Gastrocnemius medialis (tissue), 4 donors: Measurements from ENCODE around the gene MEIKIN. TPM values are rescaled to one million over a fixed set of nuclear protein-coding genes. Genes with fewer than 3 reads are reported as not detected.
A peak's percentile ranks its signal among the peaks of the same experiment; 100 is the strongest.

Source experiments
- ATAC-seq, 2 donors: fragments of 150-250 bp; one replicate each; pipeline ENCODE4 v1.9.1; 2016
- DNase-seq, 2 donors: peaks; one replicate each; pipeline ENCODE4 v3.0.0-alpha.2; 2019
- H3K27ac ChIP-seq, 4 donors: fragments of 200-600 bp; sonication (generic); 1 replicate in 1 of 4; 2 replicates in 3 of 4; pipeline ENCODE4 v1.5.1; 2016 to 2018; ENCODE audit warnings: mild to moderate bottlenecking in 2 of 4, moderate library complexity in 1 of 4
- H3K27me3 ChIP-seq, 3 donors: fragments of 200-600 bp; sonication (generic) in 2 of 3; 1 replicate in 1 of 3; 2 replicates in 2 of 3; pipeline versions ENCODE4 v1.5.1 to v1.6.0; 2016 to 2019; ENCODE audit warnings: mild to moderate bottlenecking in 1 of 3, moderate library complexity in 1 of 3
- H3K36me3 ChIP-seq, 2 donors: fragments of 200-600 bp; sonication (generic) in 1 of 2; one replicate each; pipeline ENCODE4 v1.5.1; 2017 to 2018
- H3K4me1 ChIP-seq, 2 donors: fragments of 200-600 bp; sonication (generic) in 1 of 2; one replicate each; pipeline ENCODE4 v1.5.1; 2016 to 2017; ENCODE audit warnings: mild to moderate bottlenecking in 2 of 2
- H3K4me3 ChIP-seq, 4 donors: fragments of 200-600 bp; sonication (generic) in 3 of 4; 1 replicate in 1 of 4; 2 replicates in 3 of 4; pipeline ENCODE4 v1.5.1; 2016 to 2019; ENCODE audit warnings: mild to moderate bottlenecking in 2 of 4
- H3K9me3 ChIP-seq, 3 donors: fragments of 200-600 bp; sonication (generic) in 2 of 3; 1 replicate in 1 of 3; 2 replicates in 2 of 3; pipeline ENCODE4 v1.5.1; 2016 to 2019
- POLR2A ChIP-seq, 2 donors: fragments of 450-650 bp; IDR thresholded peaks; one replicate each; pipeline ENCODE4 v1.6.1; 2017; ENCODE audit warnings: antibody characterized with exemption in 2 of 2, mild to moderate bottlenecking in 2 of 2, moderate library complexity in 2 of 2
- in situ Hi-C, 4 donors: fragments of 200-750 bp; cut with MboI; loops; one replicate each; pipeline versions ENCODE4 v1.15.0 to v1.8.0; 2017; ENCODE audit warnings: low sequenced_read_pairs in 4 of 4
- intact Hi-C: fragments of 100-400 bp; cut with DNase I; formaldehyde crosslinking; loops from one replicate; pipeline ENCODE4 v1.15.1; 2023; ENCODE audit warnings: low total_unique reads
- total RNA-seq, 4 donors: library from RNA; depleted of rRNA; stranded (reverse); fragments of >200 nt; gene quantifications; one replicate each; pipeline versions ENCODE4 v1.1.0 to v1.2.3, GENCODE V29; 2016
- TF ChIP-seq, protein P1 (sequence below), 5 experiments: fragments of 450-650 bp in 3 of 5; fragments of 200-600 bp in 2 of 5; sonication (generic) in 2 of 5; IDR thresholded peaks in 4 of 5; conservative IDR thresholded peaks in 1 of 5; 1 replicate in 4 of 5; 2 replicates in 1 of 5; pipeline ENCODE4 v1.5.1; 2016 to 2019; ENCODE audit warnings: antibody characterized with exemption in 5 of 5, mild to moderate bottlenecking in 3 of 5, moderate library complexity in 3 of 5

The MEIKIN gene
- total RNA-seq, 4 donors from 2014 or later: not detected

GRCh38 chr5:131758520-131758900 is 187.0 kb downstream of the MEIKIN start:
- in situ Hi-C loops: loop anchor here in 1 of 4 donors (25.0 kb wide), 1 partner anchor 596 kb away; the partner anchor contains the start of genes HINT1 and LYRM7
- Histone ChIP-seq H3K27ac (peak overlapping the region; percentile 79 to 88 (median 81)), H3K9me3 (no peaks in the 10 kb centered on the region), H3K36me3 (no peaks in the 10 kb centered on the region), H3K27me3 (no peaks in the 10 kb centered on the region), H3K4me1 (peaks cover 65 to 69% of the 10 kb centered on the region in 2 donors), H3K4me3 (peak overlapping the region in 3 of 4 donors; percentile 14 to 30 (median 17))
- intact Hi-C loops: no loop called here
- ATAC-seq: peak; percentile 84 to 92
- no peak for DNase-seq
- TF ChIP-seq POLR2A (IDR thresholded peaks at IDR 0.05): no peak
- TF ChIP-seq, protein P1, sequence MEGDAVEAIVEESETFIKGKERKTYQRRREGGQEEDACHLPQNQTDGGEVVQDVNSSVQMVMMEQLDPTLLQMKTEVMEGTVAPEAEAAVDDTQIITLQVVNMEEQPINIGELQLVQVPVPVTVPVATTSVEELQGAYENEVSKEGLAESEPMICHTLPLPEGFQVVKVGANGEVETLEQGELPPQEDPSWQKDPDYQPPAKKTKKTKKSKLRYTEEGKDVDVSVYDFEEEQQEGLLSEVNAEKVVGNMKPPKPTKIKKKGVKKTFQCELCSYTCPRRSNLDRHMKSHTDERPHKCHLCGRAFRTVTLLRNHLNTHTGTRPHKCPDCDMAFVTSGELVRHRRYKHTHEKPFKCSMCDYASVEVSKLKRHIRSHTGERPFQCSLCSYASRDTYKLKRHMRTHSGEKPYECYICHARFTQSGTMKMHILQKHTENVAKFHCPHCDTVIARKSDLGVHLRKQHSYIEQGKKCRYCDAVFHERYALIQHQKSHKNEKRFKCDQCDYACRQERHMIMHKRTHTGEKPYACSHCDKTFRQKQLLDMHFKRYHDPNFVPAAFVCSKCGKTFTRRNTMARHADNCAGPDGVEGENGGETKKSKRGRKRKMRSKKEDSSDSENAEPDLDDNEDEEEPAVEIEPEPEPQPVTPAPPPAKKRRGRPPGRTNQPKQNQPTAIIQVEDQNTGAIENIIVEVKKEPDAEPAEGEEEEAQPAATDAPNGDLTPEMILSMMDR (IDR thresholded peaks at IDR 0.05 in 4 of 5, conservative IDR thresholded peaks at IDR 0.05 in 1 of 5): no peak

DNA sequence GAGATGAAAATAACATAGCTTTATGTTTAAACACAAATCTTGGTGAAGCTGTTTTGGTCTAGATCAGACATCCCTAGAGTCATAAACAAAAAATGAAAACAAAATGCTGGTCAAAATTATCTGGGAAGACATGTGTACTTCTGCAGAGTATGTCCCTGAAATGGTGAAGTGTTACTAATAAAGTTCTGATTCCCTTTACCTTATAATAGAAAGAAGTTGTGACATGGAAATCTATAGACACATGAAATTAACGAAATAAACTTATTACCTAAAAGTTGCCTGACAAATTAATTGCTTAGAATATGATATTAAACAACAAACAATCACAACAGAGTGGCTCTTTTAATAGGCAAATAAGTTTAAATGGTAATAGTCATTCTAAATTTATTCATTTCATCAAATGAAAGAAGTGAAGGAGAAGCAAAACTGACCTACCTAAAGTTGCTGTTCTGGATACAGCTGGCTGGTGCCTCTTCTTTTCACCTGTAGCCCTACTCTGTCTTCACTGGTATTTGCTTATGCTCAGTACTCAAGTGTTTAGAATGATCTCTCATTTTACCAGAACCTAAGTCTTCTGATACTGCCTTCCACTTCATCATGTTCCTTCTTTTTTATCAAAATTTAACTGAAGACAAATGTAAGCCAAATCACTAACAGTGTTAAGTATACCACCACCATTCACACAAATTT is 187.5 kb downstream of the MEIKIN start:
- ATAC-seq: peak; percentile 55 to 56
- in situ Hi-C loops: loop anchor here in 1 of 4 donors (25.0 kb wide), 1 partner anchor 596 kb away; the partner anchor contains the start of genes HINT1 and LYRM7
- DNase-seq: no peak
- intact Hi-C loops: no loop called here
- Histone ChIP-seq H3K4me3 (peak overlapping the region in 1 of 4 donors; percentile 17), H3K27ac (peak overlapping the region; percentile 79 to 88 (median 81)), H3K36me3 (no peaks in the 10 kb centered on the region), H3K9me3 (no peaks in the 10 kb centered on the region), H3K27me3 (no peaks in the 10 kb centered on the region), H3K4me1 (peaks cover 65 to 69% of the 10 kb centered on the region in 2 donors)
- TF ChIP-seq, protein P1 (IDR thresholded peaks at IDR 0.05 in 4 of 5, conservative IDR thresholded peaks at IDR 0.05 in 1 of 5): no peak
- TF ChIP-seq POLR2A (IDR thresholded peaks at IDR 0.05): no peak

Other genes starting within 250 kb of the MEIKIN start
- gene FNIP1, start 148.6 kb downstream of the MEIKIN start, total RNA-seq: 10 to 100 TPM; 53.9 to 84.7 (median 66.9) TPM
- under 1 TPM; 0.29 to 0.71 (median 0.36) TPM for gene ACSL6, start 66.0 kb upstream of the MEIKIN start, total RNA-seq
- gene IL3, start 115.0 kb upstream of the MEIKIN start, total RNA-seq: not detected
- not detected for gene CSF2, start 128.1 kb upstream of the MEIKIN start, total RNA-seq